GM18907 (cell line): ENCODE data around the gene ZNF789.

Source experiments
- ATAC-seq: cut with Tn5 transposase; IDR thresholded peaks from one replicate; pipeline ENCODE4 v1.9.1; 2021; ENCODE audit warnings: mild to moderate bottlenecking, moderate library complexity; ENCODE audit not compliant: unreplicated experiment

ZNF789 gene

GRCh38 chr7:99457650-99458493 lies 14.8 kb upstream of the ZNF789 start:
- ATAC-seq, result no peak

GRCh38 chr7:99459087-99459486 lies 13.6 kb upstream of the ZNF789 start:
- ATAC-seq, result no peak

GRCh38 chr7:99460651-99461050 lies 12.0 kb upstream of the ZNF789 start:
- ATAC-seq, result no peak

- no peak for ATAC-seq
These were observed 11.5 kb upstream of the ZNF789 start for GRCh38 chr7:99461221-99461620.

- ATAC-seq, result no peak
These were observed 7.3 kb upstream of the ZNF789 start for GRCh38 chr7:99465421-99465768.

- ATAC-seq, result no peak
These were observed 4.3 kb upstream of the ZNF789 start for GRCh38 chr7:99468336-99468918.

GRCh38 chr7:99469381-99470065 lies 3.2 kb upstream of the ZNF789 start:
- no peak for ATAC-seq

GRCh38 chr7:99473315-99473596 lies 566 bp downstream of the ZNF789 start:
- ATAC-seq, result peak; percentile 4

GRCh38 chr7:99476107-99476506 lies 3.4 kb downstream of the ZNF789 start:
- ATAC-seq, result no peak

GRCh38 chr7:99478464-99479440 lies 6.1 kb downstream of the ZNF789 start:
- ATAC-seq, result no peak

GRCh38 chr7:99485094-99485493 lies 12.4 kb downstream of the ZNF789 start:
- ATAC-seq, result no peak

GRCh38 chr7:99489235-99489634 lies 16.5 kb downstream of the ZNF789 start:
- ATAC-seq, result no peak

- no peak for ATAC-seq
These were observed 18.2 kb downstream of the ZNF789 start for GRCh38 chr7:99490878-99491277.

- ATAC-seq, result no peak
These were observed 21.1 kb downstream of the ZNF789 start for GRCh38 chr7:99493823-99494222.

GRCh38 chr7:99497766-99498545 lies 25.3 kb downstream of the ZNF789 start:
- no peak for ATAC-seq

- no peak for ATAC-seq
These were observed 25.9 kb downstream of the ZNF789 start for GRCh38 chr7:99498546-99498944.

GRCh38 chr7:99499371-99499720 lies 26.7 kb downstream of the ZNF789 start:
- peak; percentile 16 for ATAC-seq

GRCh38 chr7:99499721-99500636 lies 27.3 kb downstream of the ZNF789 start, which contains the start of gene ZNF394:
Gene ZNF394, minus strand, starts transcription at chr7:99500281. Its CDS starts 188 bp downstream, at chr7:99500093.
- ATAC-seq, result peak; percentile 47

- ATAC-seq, result no peak
These were observed 27.9 kb downstream of the ZNF789 start for GRCh38 chr7:99500637-99501009.
